A549 (cell line): ENCODE data around the gene FRMD4A.

Source experiments
- EP300 ChIP-seq, 2 experiments: fragments of >200 bp; sonication (Bioruptor Twin); formaldehyde crosslinking; IDR thresholded peaks; 2 replicates in 1 of 2; 3 replicates in 1 of 2; pipeline ENCODE4 v1.6.1; 2016 to 2017
- ESRRA ChIP-seq: fragments of 150-350 bp; IDR thresholded peaks from 2 replicates; pipeline ENCODE4 v1.6.1; 2014; ENCODE audit warnings: mild to moderate bottlenecking, low read length, borderline replicate concordance

DNA sequence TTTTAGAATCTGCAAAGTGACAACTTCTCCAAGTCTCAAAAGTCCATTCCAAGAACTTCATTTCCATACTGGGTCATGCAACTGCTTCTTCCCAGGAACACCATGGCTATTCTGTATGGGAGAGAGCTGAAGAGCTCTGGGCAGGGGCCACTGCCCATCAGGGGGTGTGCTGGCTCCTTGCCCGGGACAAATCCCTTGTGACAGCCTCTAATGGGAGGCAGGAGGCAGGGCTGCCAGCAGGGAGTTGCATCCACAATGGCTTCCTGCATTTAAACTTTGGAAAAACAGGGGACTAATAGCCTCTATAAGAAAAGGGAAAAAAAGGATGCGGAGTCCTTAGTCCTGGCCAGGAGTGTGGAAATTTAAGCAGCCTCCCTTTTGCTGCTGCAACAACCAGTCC, 18.4 kb upstream of the FRMD4A start:
- no peak for TF ChIP-seq EP300 (IDR thresholded peaks at IDR 0.05)
- TF ChIP-seq ESRRA: no peak
